Measurements from ENCODE around the gene KCTD21.
"Not testable (repeated sequence)": the region's sequence is repeated elsewhere in the genome, so short reads cannot be mapped to it uniquely, and the experiment has no call there.

The KCTD21 gene

GRCh38 chr11:78200061-78200460 is 11.6 kb upstream of the KCTD21 start:
- no peak for DNase-seq

GRCh38 chr11:78199653-78200015 is 11.2 kb upstream of the KCTD21 start:
- DNase-seq = no peak

- DNase-seq = no peak
These were observed 10.7 kb upstream of the KCTD21 start for GRCh38 chr11:78199015-78199652.

GRCh38 chr11:78197816-78198215 is 9.4 kb upstream of the KCTD21 start:
- DNase-seq = no peak

- DNase-seq = no peak
These were observed 8.2 kb upstream of the KCTD21 start for GRCh38 chr11:78196661-78197091.

- no peak for DNase-seq
These were observed 7.6 kb upstream of the KCTD21 start for GRCh38 chr11:78195917-78196560.

GRCh38 chr11:78194490-78194889 is 6.1 kb upstream of the KCTD21 start:
- DNase-seq = no peak

GRCh38 chr11:78193806-78194205 is 5.4 kb upstream of the KCTD21 start:
- no peak for DNase-seq

GRCh38 chr11:78192911-78193351 is 4.5 kb upstream of the KCTD21 start:
- DNase-seq = peak; percentile 28

- no peak for DNase-seq
These were observed 3.8 kb upstream of the KCTD21 start for GRCh38 chr11:78192223-78192719.

- DNase-seq = no peak
These were observed 2.6 kb upstream of the KCTD21 start for GRCh38 chr11:78190871-78191538.

- DNase-seq = no peak
These were observed 1.9 kb upstream of the KCTD21 start for GRCh38 chr11:78190374-78190773.

GRCh38 chr11:78189851-78190250 is 1.4 kb upstream of the KCTD21 start:
- no peak for DNase-seq

GRCh38 chr11:78189174-78189724 is 823 bp upstream of the KCTD21 start:
- no peak for DNase-seq

- peak; percentile 76 for DNase-seq
These were observed 800 bp downstream of the KCTD21 start for GRCh38 chr11:78187366-78188285.

GRCh38 chr11:78181185-78181584 is 7.2 kb downstream of the KCTD21 start:
- no peak for DNase-seq

- DNase-seq = no peak
These were observed 7.7 kb downstream of the KCTD21 start for GRCh38 chr11:78180751-78181150.

GRCh38 chr11:78179459-78180071 is 8.9 kb downstream of the KCTD21 start:
- DNase-seq = no peak

- no peak for DNase-seq
These were observed 11.2 kb downstream of the KCTD21 start for GRCh38 chr11:78177216-78177615.

GRCh38 chr11:78176605-78177141 is 11.8 kb downstream of the KCTD21 start:
- DNase-seq = no peak

- DNase-seq = not testable (repeated sequence)
These were observed 12.6 kb downstream of the KCTD21 start for GRCh38 chr11:78175862-78176261.

GRCh38 chr11:78171951-78172350 is 16.5 kb downstream of the KCTD21 start:
- DNase-seq = no peak

All from CD4-positive, alpha-beta T cell treated with Interleukin-4 for 4 hours (primary cell).